ENCODE data around the gene PPP1R1C.
"Not testable (repeated sequence)": the region's sequence is repeated elsewhere in the genome, so short reads cannot be mapped to it uniquely, and the experiment has no call there.

The PPP1R1C gene

GRCh38 chr2:182015334-182016109, 29.9 kb downstream of the PPP1R1C start:
- no peak for DNase-seq (ENCODE audit: low spot score)

- DNase-seq (ENCODE audit: low spot score), result no peak
Measured at GRCh38 chr2:182018218-182018617, 32.6 kb downstream of the PPP1R1C start.

- no peak for DNase-seq (ENCODE audit: low spot score)
Measured at GRCh38 chr2:182019731-182020130, 34.1 kb downstream of the PPP1R1C start.

GRCh38 chr2:182020286-182021070, 34.8 kb downstream of the PPP1R1C start:
- DNase-seq (ENCODE audit: low spot score), result peak; percentile 15

GRCh38 chr2:182023235-182023634, 37.6 kb downstream of the PPP1R1C start:
- DNase-seq (ENCODE audit: low spot score), result no peak

- DNase-seq (ENCODE audit: low spot score), result not testable (repeated sequence)
Measured at GRCh38 chr2:182030875-182031274, 45.2 kb downstream of the PPP1R1C start.

GRCh38 chr2:182031956-182032355, 46.3 kb downstream of the PPP1R1C start:
- no peak for DNase-seq (ENCODE audit: low spot score)

GRCh38 chr2:182033449-182033848, 47.8 kb downstream of the PPP1R1C start:
- DNase-seq (ENCODE audit: low spot score), result no peak

GRCh38 chr2:182038576-182038975, 52.9 kb downstream of the PPP1R1C start:
- DNase-seq (ENCODE audit: low spot score), result peak; percentile 49

GRCh38 chr2:182043021-182043420, 57.4 kb downstream of the PPP1R1C start:
- DNase-seq (ENCODE audit: low spot score), result no peak

GRCh38 chr2:182043861-182044260, 58.2 kb downstream of the PPP1R1C start:
- no peak for DNase-seq (ENCODE audit: low spot score)

GRCh38 chr2:182047544-182047943, 61.9 kb downstream of the PPP1R1C start:
- DNase-seq (ENCODE audit: low spot score), result no peak

GRCh38 chr2:182048088-182048487, 62.4 kb downstream of the PPP1R1C start:
- DNase-seq (ENCODE audit: low spot score), result no peak

GRCh38 chr2:182048621-182049020, 63.0 kb downstream of the PPP1R1C start:
- DNase-seq (ENCODE audit: low spot score), result no peak

GRCh38 chr2:182049372-182050148, 63.9 kb downstream of the PPP1R1C start:
- DNase-seq (ENCODE audit: low spot score), result no peak

- no peak for DNase-seq (ENCODE audit: low spot score)
Measured at GRCh38 chr2:182050333-182051135, 64.9 kb downstream of the PPP1R1C start.

- no peak for DNase-seq (ENCODE audit: low spot score)
Measured at GRCh38 chr2:182055993-182056392, 70.3 kb downstream of the PPP1R1C start.

GRCh38 chr2:182057002-182057401, 71.3 kb downstream of the PPP1R1C start:
- DNase-seq (ENCODE audit: low spot score), result no peak

GRCh38 chr2:182058056-182058455, 72.4 kb downstream of the PPP1R1C start:
- DNase-seq (ENCODE audit: low spot score), result no peak

GRCh38 chr2:182061739-182062138, 76.1 kb downstream of the PPP1R1C start:
- no peak for DNase-seq (ENCODE audit: low spot score)

- DNase-seq (ENCODE audit: low spot score), result no peak
Measured at GRCh38 chr2:182062329-182062972, 76.8 kb downstream of the PPP1R1C start.

All from AG08396 (cell line).